ENCODE measurements around the gene SH3BGRL3.

DNA sequence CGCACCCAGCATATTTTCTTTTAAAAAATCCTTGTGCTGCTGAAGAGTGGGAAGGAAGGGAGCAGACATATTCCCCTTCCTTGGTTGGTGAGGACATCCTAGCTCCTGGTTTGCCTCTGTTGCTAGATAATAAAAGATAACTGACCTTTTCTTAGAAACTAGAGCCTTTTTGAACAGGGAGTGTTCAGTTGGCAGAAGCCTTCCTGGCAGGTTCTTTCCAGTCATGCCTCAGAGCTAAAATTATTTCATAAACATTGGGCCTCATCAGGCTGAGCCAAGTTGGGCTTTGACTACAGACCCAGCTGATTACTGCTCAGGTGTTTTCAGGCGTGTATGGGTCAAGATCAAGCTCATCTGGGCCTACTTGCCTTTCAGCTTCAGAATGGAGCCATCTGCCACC is 22.7 kb upstream of the SH3BGRL3 start:
- TF ChIP-seq CTCF (conservative IDR thresholded peaks at IDR 0.05; ENCODE audit: low read length) (no peak), EZH2phosphoT487 (IDR thresholded peaks at IDR 0.05; ENCODE audit: borderline replicate concordance) (no peak)
